H1 (cell line): ENCODE data around the gene OR9A4. TPM values are rescaled to one million over a fixed set of nuclear protein-coding genes. Genes with fewer than 3 reads are reported as not detected.

Experiments
- CTCF ChIA-PET: fragments of 300-600 bp; sonication (Branson Sonifier 250); formaldehyde crosslinking; loops from one replicate; lab custom pipeline; 2021; ENCODE audit not compliant: partially characterized antibody; lab: Charles Lee
- POLR2A ChIA-PET: fragments of 300-600 bp; sonication (Branson Sonifier 250); formaldehyde crosslinking; loops from one replicate; lab custom pipeline; 2021; ENCODE audit warnings: inconsistent platforms; ENCODE audit not compliant: partially characterized antibody; lab: Charles Lee
- DNase-seq, 2 experiments: peaks; one replicate each; pipeline versions ENCODE4 v3.0.0 to v3.0.0-alpha.2; 2010 to 2022; ENCODE audit warnings: low spot score in 2 of 2, low read depth in 1 of 2, mixed read lengths in 1 of 2
- FAIRE-seq: peaks from 2 replicates; lab custom pipeline; 2011; peaks lifted over from hg19 to GRCh38; lab: Jason Lieb, UNC
- H2AFZ ChIP-seq: 2 replicates; pipeline ENCODE4 v1.8.1; 2012; ENCODE audit warnings: low read length, inconsistent platforms
- H2AK5ac ChIP-seq: 2 replicates; pipeline ENCODE4 v1.6.1; 2013; ENCODE audit warnings: low read depth, low read length
- H2BK120ac ChIP-seq: replicated peaks from 2 replicates; pipeline ENCODE3; 2013; ENCODE audit warnings: low read depth, low read length, inconsistent platforms
- H2BK12ac ChIP-seq: 2 replicates; pipeline ENCODE4 v1.6.1; 2013; ENCODE audit warnings: low read depth, low read length
- H2BK15ac ChIP-seq: 2 replicates; pipeline ENCODE4 v1.6.1; 2013; ENCODE audit warnings: low read length
- H2BK20ac ChIP-seq: 2 replicates; pipeline ENCODE4 v1.6.1; 2013; ENCODE audit warnings: low read length
- H2BK5ac ChIP-seq: 2 replicates; pipeline ENCODE4 v1.6.1; 2013; ENCODE audit warnings: low read depth, low read length
- H3K14ac ChIP-seq: 2 replicates; pipeline ENCODE4 v1.6.1; 2013; ENCODE audit warnings: inconsistent platforms; ENCODE audit not compliant: insufficient read length
- H3K18ac ChIP-seq: 2 replicates; pipeline ENCODE4 v1.6.1; 2013; ENCODE audit warnings: low read length; ENCODE audit errors: extremely low read depth
- H3K23ac ChIP-seq: 2 replicates; pipeline ENCODE4 v1.6.1; 2013; ENCODE audit warnings: inconsistent platforms; ENCODE audit not compliant: insufficient read length
- H3K23me2 ChIP-seq: 2 replicates; pipeline ENCODE4 v1.6.1; 2013; ENCODE audit warnings: low read depth, low read length
- H3K27ac ChIP-seq: 2 replicates; pipeline ENCODE4 v1.6.1; 2011; ENCODE audit warnings: low read depth, low read length, inconsistent platforms
- H3K27me3 ChIP-seq, 4 experiments: replicated peaks in 1 of 4; 1 replicate in 1 of 4; 2 replicates in 3 of 4; pipeline versions ENCODE4 v1.6.1 to v1.8.1; 2011 to 2013; ENCODE audit warnings: low read length in 3 of 4, mild to moderate bottlenecking in 3 of 4, inconsistent platforms in 2 of 4, mixed read lengths in 2 of 4, moderate library complexity in 1 of 4; ENCODE audit not compliant: control insufficient read depth in 3 of 4, insufficient read depth in 3 of 4; ENCODE audit errors: extremely low read depth in 1 of 4
- H3K36me3 ChIP-seq, 4 experiments: 2 replicates each; pipeline versions ENCODE4 v1.6.1 to v1.8.1; 2011 to 2013; ENCODE audit warnings: mild to moderate bottlenecking in 4 of 4, low read length in 3 of 4, moderate library complexity in 2 of 4, control low read depth in 1 of 4, inconsistent platforms in 1 of 4; ENCODE audit not compliant: insufficient read depth in 4 of 4, control insufficient read depth in 2 of 4
- H3K4ac ChIP-seq: replicated peaks from 2 replicates; pipeline ENCODE3; 2013; ENCODE audit warnings: low read length, low read depth, mixed read lengths, inconsistent platforms; ENCODE audit not compliant: insufficient read length
- H3K4me1 ChIP-seq, 4 experiments: replicated peaks in 1 of 4; 1 replicate in 1 of 4; 2 replicates in 3 of 4; pipeline versions ENCODE4 v1.6.1 to v1.8.1; 2011 to 2013; ENCODE audit warnings: low read length in 3 of 4, inconsistent platforms in 2 of 4, mixed read lengths in 1 of 4; ENCODE audit not compliant: insufficient read depth in 4 of 4, control insufficient read depth in 3 of 4
- H3K4me2 ChIP-seq, 2 experiments: 2 replicates each; pipeline versions ENCODE4 v1.6.1 to v1.8.1; 2011 to 2013; ENCODE audit warnings: low read depth in 2 of 2, low read length in 2 of 2, control low read depth in 1 of 2, inconsistent platforms in 1 of 2, mild to moderate bottlenecking in 1 of 2; ENCODE audit not compliant: insufficient read depth in 1 of 2
- H3K4me3 ChIP-seq, 4 experiments: fragments of 200-600, 300-600 bp in 1 of 4; sonication (generic), shearing (Covaris generic), sonication (Bioruptor Twin) in 1 of 4; 2 replicates each; pipeline versions ENCODE4 v1.5.1 to v1.8.1; 2011 to 2016; ENCODE audit warnings: low read length in 4 of 4, low read depth in 3 of 4, control low read depth in 2 of 4, inconsistent platforms in 2 of 4, mild to moderate bottlenecking in 2 of 4, mixed read lengths in 1 of 4, moderate library complexity in 1 of 4; ENCODE audit not compliant: insufficient read depth in 2 of 4; ENCODE audit errors: extremely low read depth in 1 of 4
- H3K56ac ChIP-seq: replicated peaks from 2 replicates; pipeline ENCODE3; 2013; ENCODE audit warnings: low read depth, mild to moderate bottlenecking, mixed read lengths, low read length, inconsistent platforms; ENCODE audit not compliant: insufficient read length
- H3K79me1 ChIP-seq: 2 replicates; pipeline ENCODE4 v1.6.1; 2013; ENCODE audit warnings: low read depth, low read length, control low read depth
- H3K79me2 ChIP-seq, 2 experiments: 2 replicates each; pipeline versions ENCODE4 v1.6.1 to v1.8.1; 2012 to 2013; ENCODE audit warnings: low read length in 2 of 2, mild to moderate bottlenecking in 2 of 2, inconsistent platforms in 1 of 2; ENCODE audit not compliant: insufficient read depth in 2 of 2, control insufficient read depth in 1 of 2
- H3K9ac ChIP-seq, 4 experiments: replicated peaks in 1 of 4; 1 replicate in 1 of 4; 2 replicates in 3 of 4; pipeline versions ENCODE4 v1.6.1 to v1.8.1; 2011 to 2013; ENCODE audit warnings: low read depth in 3 of 4, low read length in 3 of 4, control low read depth in 2 of 4, mild to moderate bottlenecking in 2 of 4, moderate library complexity in 2 of 4, inconsistent platforms in 1 of 4; ENCODE audit errors: extremely low read depth in 1 of 4
- H3K9me3 ChIP-seq, 2 experiments: 2 replicates each; pipeline versions ENCODE4 v1.6.1 to v1.8.1; 2012 to 2013; ENCODE audit warnings: mild to moderate bottlenecking in 2 of 2, moderate library complexity in 2 of 2, control low read depth in 1 of 2, inconsistent platforms in 1 of 2, low read depth in 1 of 2, low read length in 1 of 2, mixed read lengths in 1 of 2; ENCODE audit not compliant: insufficient read depth in 2 of 2
- H4K20me1 ChIP-seq, 2 experiments: replicated peaks in 1 of 2; 2 replicates each; pipeline versions ENCODE3 to v1.8.1; 2011 to 2013; ENCODE audit warnings: inconsistent platforms in 2 of 2, low read length in 2 of 2, mild to moderate bottlenecking in 1 of 2; ENCODE audit not compliant: insufficient read depth in 2 of 2, control insufficient read depth in 1 of 2
- H4K5ac ChIP-seq: 2 replicates; pipeline ENCODE4 v1.6.1; 2013; ENCODE audit warnings: low read length, low read depth, mixed read lengths, inconsistent platforms; ENCODE audit not compliant: insufficient read length
- H4K8ac ChIP-seq: 2 replicates; pipeline ENCODE4 v1.8.0; 2013; ENCODE audit warnings: mild to moderate bottlenecking, moderate library complexity, low read length, inconsistent platforms; ENCODE audit not compliant: insufficient read depth; ENCODE audit errors: extremely low read depth
- H4K91ac ChIP-seq: replicated peaks from 2 replicates; pipeline ENCODE3; 2013; ENCODE audit warnings: low read length, mixed read lengths, inconsistent platforms; ENCODE audit not compliant: insufficient read length
- ATF3 ChIP-seq: IDR thresholded peaks from 2 replicates; pipeline ENCODE4 v1.6.1; 2011; ENCODE audit warnings: low read depth, mild to moderate bottlenecking, low read length; ENCODE audit not compliant: insufficient read depth
- CTBP2 ChIP-seq: IDR thresholded peaks from 2 replicates; pipeline ENCODE4 v1.7.0; 2011; ENCODE audit warnings: borderline replicate concordance, mild to moderate bottlenecking, moderate library complexity, mixed read lengths, low read length; ENCODE audit not compliant: insufficient read depth, insufficient read length
- EGR1 ChIP-seq: IDR thresholded peaks from 2 replicates; pipeline ENCODE4 v1.6.1; 2011; ENCODE audit warnings: low read depth, low read length, borderline replicate concordance
- MAX ChIP-seq: IDR thresholded peaks from 2 replicates; pipeline ENCODE4 v1.6.1; 2012; ENCODE audit warnings: inconsistent platforms
- POLR2AphosphoS5 ChIP-seq: IDR thresholded peaks from 2 replicates; pipeline ENCODE4 v1.6.1; 2011; ENCODE audit warnings: low read depth, low read length
- RBBP5 ChIP-seq: IDR thresholded peaks from 2 replicates; pipeline ENCODE4 v1.7.1; 2012; ENCODE audit warnings: low read depth, mild to moderate bottlenecking, inconsistent platforms, low read length, moderate library complexity, borderline replicate concordance
- RFX5 ChIP-seq: IDR thresholded peaks from 2 replicates; pipeline ENCODE4 v1.6.1; 2011; ENCODE audit warnings: low read depth, low read length, improper control_type of control experiment, borderline replicate concordance
- RNF2 ChIP-seq: fragments of 200-900, 300-1000 bp; sonication (generic); IDR thresholded peaks from 2 replicates; pipeline ENCODE4 v1.7.1; 2016; ENCODE audit warnings: borderline replicate concordance, low read depth, mild to moderate bottlenecking, antibody characterized with exemption, low read length; ENCODE audit not compliant: poor library complexity, severe bottlenecking; ENCODE audit errors: missing control alignments
- SIRT6 ChIP-seq: IDR thresholded peaks from one replicate; pipeline ENCODE4 v1.7.1; 2012; ENCODE audit warnings: low read length, inconsistent platforms
- SIX5 ChIP-seq: IDR thresholded peaks from 2 replicates; pipeline ENCODE4 v1.6.1; 2011; ENCODE audit warnings: mild to moderate bottlenecking, low read depth, low read length
- TAF7 ChIP-seq: optimal IDR thresholded peaks from 2 replicates; pipeline ENCODE3; 2011; ENCODE audit warnings: low read depth, mild to moderate bottlenecking, inconsistent platforms, low read length, moderate library complexity, borderline replicate concordance
- TCF12 ChIP-seq: IDR thresholded peaks from 2 replicates; pipeline ENCODE4 v1.6.1; 2011; ENCODE audit warnings: low read depth, mild to moderate bottlenecking, low read length
- TEAD4 ChIP-seq: IDR thresholded peaks from 2 replicates; pipeline ENCODE4 v1.6.1; 2012; ENCODE audit warnings: low read depth, low read length, inconsistent platforms, mixed read lengths
- ZNF274 ChIP-seq: IDR thresholded peaks from 2 replicates; pipeline ENCODE4 v1.7.0; 2012; ENCODE audit warnings: low read length, borderline replicate concordance; ENCODE audit errors: extremely low read depth
- WGBS, 2 experiments: shearing (Covaris generic) in 1 of 2; methylation state at CpG; one replicate each; pipeline versions ENCODE4 v1.1.6 to v1.1.7; 2013 to 2015; ENCODE audit warnings: low lambda C conversion rate in 2 of 2, mixed read lengths in 2 of 2, inconsistent platforms in 1 of 2, low coverage in 1 of 2, missing lambda C conversion rate in 1 of 2; ENCODE audit not compliant: insufficient replicate concordance in 2 of 2, insufficient coverage in 1 of 2, insufficient read length in 1 of 2; ENCODE audit errors: extremely low coverage in 1 of 2, missing lambda C conversion rate in 1 of 2; 5-methylcytosine and 5-hydroxymethylcytosine counted together
- polyA plus RNA-seq, 7 experiments: library from polyadenylated mRNA; depleted of rRNA in 3 of 7; stranded (reverse) in 5 of 7; unstranded in 2 of 7; fragments of >200 nt in 5 of 7; fragments of 200-250 nt in 2 of 7; gene quantifications; 1 replicate in 5 of 7; 2 replicates in 1 of 7; 4 replicates in 1 of 7; pipeline versions ENCODE4 v1.2.1 to v1.2.3, GENCODE V29; 2011 to 2013; ENCODE audit warnings: missing spikeins in 2 of 7, mixed read lengths in 2 of 7
- total RNA-seq: library from RNA; stranded (reverse); fragmentation: NEBNext Ultra II Directional; extraction: Animal tissue kit (Norgen Biotek cat#: 25700); gene quantifications from 2 replicates; pipeline ENCODE4 v1.2.1, GENCODE V29; 2021

Gene OR9A4
- total and polyA plus RNA-seq, 2 of the 8 experiments (the other 6 are each of a cell fraction or from before 2014, with no cell fraction given), result not detected

GRCh38 chr7:141889321-141889720 lies 26.9 kb upstream of the OR9A4 start:
- FAIRE-seq (no peak), DNase-seq (no peak)
- no peak overlapping the region for H3K14ac ChIP-seq
- H2AK5ac ChIP-seq, result no peak overlapping the region
- CTCF ChIA-PET, result interaction anchor here (0.6 to 1.0 kb wide), 2 partner anchors 16 to 977 kb away, joined by 3 read pairs; no protein-coding TSS in a partner anchor
- H2BK20ac ChIP-seq, result no peak overlapping the region
- H3K4ac ChIP-seq, result no peak overlapping the region
- H3K9ac ChIP-seq, result no peak overlapping the region
- no peak overlapping the region for H3K27ac ChIP-seq
- no peaks in the 10 kb centered on the region for H3K4me1 ChIP-seq
- no peak overlapping the region for H4K91ac ChIP-seq
- H3K36me3 ChIP-seq, result no peaks in the 10 kb centered on the region
- H3K9me3 ChIP-seq, result no peaks in the 10 kb centered on the region
- no peaks in the 10 kb centered on the region for H3K79me2 ChIP-seq
- no peaks in the 10 kb centered on the region for H3K27me3 ChIP-seq
- no peak overlapping the region for H2BK12ac ChIP-seq
- no peak overlapping the region for H3K23ac ChIP-seq
- H3K18ac ChIP-seq, result no peak overlapping the region
- H2BK15ac ChIP-seq, result no peak overlapping the region
- no peak overlapping the region for H3K56ac ChIP-seq
- no peaks in the 10 kb centered on the region for H4K20me1 ChIP-seq
- no peak overlapping the region for H2BK5ac ChIP-seq
- 88% methylated on average over 1 of the region's 1 CpG; no CpG with 5 or more reads in 1 of the 2 experiments for WGBS, 2 experiments
- H2AFZ ChIP-seq, result no peak overlapping the region
- no peak overlapping the region for H3K4me2 ChIP-seq
- H4K5ac ChIP-seq, result no peak overlapping the region
- H3K79me1 ChIP-seq, result no peaks in the 10 kb centered on the region
- H3K23me2 ChIP-seq, result no peaks in the 10 kb centered on the region
- POLR2A ChIA-PET, result no interaction called here
- no peak overlapping the region for H3K4me3 ChIP-seq
- no peak overlapping the region for H2BK120ac ChIP-seq
- H4K8ac ChIP-seq, result no peak overlapping the region
- TF ChIP-seq TEAD4 (no peak), SIX5 (no peak), MAX (no peak), CTBP2 (no peak), TCF12 (no peak), SIRT6 (no peak), TAF7 (no peak), RFX5 (no peak), RNF2 (no peak), ATF3 (no peak), RBBP5 (no peak), ZNF274 (no peak), POLR2AphosphoS5 (no peak), EGR1 (no peak)
